Left ventricle myocardium superior (tissue), 1 donor: ENCODE data around the gene HNRNPR. TPM values are rescaled to one million over a fixed set of nuclear protein-coding genes. Genes with fewer than 3 reads are reported as not detected.
"Not testable (repeated sequence)": the region's sequence is repeated elsewhere in the genome, so short reads cannot be mapped to it uniquely, and the experiment has no call there.

ENCODE experiments used
- ATAC-seq: fragments of 200-7000 bp; cut with Tn5 transposase; one replicate; pipeline ENCODE4 v1.9.1; 2020; ENCODE audit warnings: mild to moderate bottlenecking, moderate library complexity
- DNase-seq: peaks from one replicate; pipeline ENCODE4 v3.0.0-alpha.2; 2020
- intact Hi-C: fragments of 100-400 bp; cut with micrococcal nuclease; formaldehyde crosslinking; loops from one replicate; pipeline ENCODE4 v1.11.0; 2022
- long read RNA-seq: library from polyadenylated mRNA; unstranded; transcript quantifications from one replicate; pipeline ENCODE4 v2.0.0, GENCODE V29; 2021
- total RNA-seq: library from RNA; stranded (reverse); fragmentation: NEBNext Ultra II Directional; extraction: Animal tissue kit (Norgen Biotek cat#: 25700); gene quantifications from one replicate; pipeline ENCODE4 v1.2.1, GENCODE V29; 2021
- donor health status: DM: no; HTN: yes; CAD: no; lungs with severe emphysema.

HNRNPR gene
- 54.9 TPM for total RNA-seq
- long read RNA-seq, full-length matches to known transcripts: 46 of 128 reads
- long read RNA-seq, partial matches to known transcripts: 17 of 128 reads
- long read RNA-seq, other reads (novel, unspliced or antisense): 65 of 128 reads

- intact Hi-C loops: loop anchor here (10.0 kb wide), 1 partner anchor 60 kb away; no protein-coding TSS in a partner anchor
- ATAC-seq (peak; percentile 97), DNase-seq (peak; percentile 100)
Measured at GRCh38 chr1:23344111-23344986, at the start of gene HNRNPR. Gene HNRNPR, minus strand, starts transcription at chr1:23344284. Its CDS starts 3,276 bp downstream, at chr1:23341008.

DNA sequence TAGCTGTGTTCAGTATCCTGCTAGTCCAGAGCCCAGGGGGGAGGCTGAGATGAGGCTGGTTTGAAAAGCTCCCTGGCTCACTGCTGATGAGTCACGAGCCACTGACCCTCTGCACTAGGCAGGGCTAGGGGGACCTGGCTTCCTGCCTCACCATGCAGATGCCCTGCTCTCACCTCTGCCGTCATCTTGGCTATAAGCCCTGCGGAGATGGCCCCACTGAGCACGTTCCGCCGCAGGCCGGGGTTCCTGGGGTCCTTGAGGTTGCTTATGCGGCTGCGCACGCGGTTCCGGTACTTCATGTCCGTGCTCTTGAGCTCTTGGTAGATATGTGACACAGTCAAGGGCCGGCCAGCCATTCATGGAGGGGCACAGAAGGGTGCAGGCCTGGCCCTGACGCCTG is 49.6 kb upstream of the HNRNPR start:
- DNase-seq (peak; percentile 83), ATAC-seq (peak; percentile 74)
- intact Hi-C loops: no loop called here

DNA sequence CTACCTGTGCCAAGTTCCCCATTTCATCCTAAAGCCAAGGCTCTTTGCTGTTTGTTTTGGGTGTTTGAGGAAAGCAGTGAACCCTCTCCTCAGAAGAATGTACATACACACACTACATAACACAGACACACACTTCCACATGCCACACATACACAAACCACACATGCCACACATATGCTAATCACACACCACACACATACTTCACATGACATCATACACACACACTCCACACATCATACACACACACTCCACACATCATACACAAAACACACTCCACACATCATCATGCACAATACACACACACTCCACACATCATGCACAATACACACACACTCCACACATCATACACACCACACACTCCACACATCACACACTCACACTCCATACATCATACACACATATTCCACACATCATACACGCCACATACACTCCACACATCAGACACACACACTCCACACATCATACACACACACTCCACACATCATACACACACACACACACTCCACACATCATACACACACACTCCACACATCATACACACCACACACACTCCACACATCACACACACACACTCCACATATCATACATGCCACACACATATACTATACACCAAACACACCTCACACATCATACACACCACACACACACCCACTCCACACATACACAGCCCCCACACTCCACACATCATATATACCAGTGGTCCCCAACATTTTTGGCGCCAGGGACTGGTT is 48.2 kb upstream of the HNRNPR start:
- intact Hi-C loops: no loop called here
- ATAC-seq (no peak), DNase-seq (no peak)

- DNase-seq (no peak), ATAC-seq (no peak)
- intact Hi-C loops: no loop called here
Measured at GRCh38 chr1:23389837-23390321, 45.8 kb upstream of the HNRNPR start.

DNA sequence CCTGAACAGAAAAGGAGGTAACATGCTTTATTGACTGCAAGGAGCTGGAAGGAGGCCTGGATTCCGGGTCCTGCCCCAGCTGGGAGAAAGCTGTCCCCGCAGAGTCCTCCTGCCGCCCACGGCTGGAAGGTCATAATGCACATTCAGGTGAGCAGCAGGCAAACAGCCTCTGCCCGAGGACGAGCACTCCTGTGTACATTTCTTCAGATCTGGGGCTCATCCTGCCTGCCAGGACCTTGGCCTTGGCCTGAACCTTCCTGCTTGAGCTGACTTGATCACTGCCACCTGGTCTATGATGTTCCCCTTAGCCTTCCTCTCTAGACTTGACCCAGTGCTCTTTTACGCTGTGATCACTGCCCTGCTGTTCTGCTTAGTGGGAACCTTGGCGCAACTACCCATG is 43.4 kb upstream of the HNRNPR start:
- DNase-seq: no peak
- no peak for ATAC-seq
- intact Hi-C loops: no loop called here

DNA sequence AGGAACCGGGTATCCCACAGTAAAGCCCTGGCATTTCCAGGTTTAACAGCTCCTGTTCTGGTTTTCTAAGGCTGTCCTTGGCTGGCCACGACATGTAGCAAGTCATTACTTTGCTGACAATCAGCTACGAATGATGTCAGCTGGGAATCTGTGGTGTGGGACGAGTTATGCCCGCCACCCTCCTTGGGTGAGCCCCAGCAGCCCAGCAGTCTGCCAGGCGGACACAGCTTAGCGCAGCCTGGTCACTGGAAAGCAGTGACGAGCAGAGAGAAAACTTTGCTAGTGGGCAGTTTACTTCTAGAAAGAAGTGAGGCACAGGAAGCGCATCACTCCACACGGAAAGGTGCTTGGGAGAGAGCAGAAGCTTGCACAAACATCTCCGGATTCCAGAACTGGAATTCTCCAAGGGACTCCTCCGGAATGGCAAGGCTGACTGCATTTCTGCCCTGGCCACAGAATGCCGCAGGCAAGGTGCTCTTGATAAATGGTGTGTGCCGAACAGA is 41.1 kb upstream of the HNRNPR start:
- ATAC-seq (no peak), DNase-seq (no peak)
- intact Hi-C loops: no loop called here

DNA sequence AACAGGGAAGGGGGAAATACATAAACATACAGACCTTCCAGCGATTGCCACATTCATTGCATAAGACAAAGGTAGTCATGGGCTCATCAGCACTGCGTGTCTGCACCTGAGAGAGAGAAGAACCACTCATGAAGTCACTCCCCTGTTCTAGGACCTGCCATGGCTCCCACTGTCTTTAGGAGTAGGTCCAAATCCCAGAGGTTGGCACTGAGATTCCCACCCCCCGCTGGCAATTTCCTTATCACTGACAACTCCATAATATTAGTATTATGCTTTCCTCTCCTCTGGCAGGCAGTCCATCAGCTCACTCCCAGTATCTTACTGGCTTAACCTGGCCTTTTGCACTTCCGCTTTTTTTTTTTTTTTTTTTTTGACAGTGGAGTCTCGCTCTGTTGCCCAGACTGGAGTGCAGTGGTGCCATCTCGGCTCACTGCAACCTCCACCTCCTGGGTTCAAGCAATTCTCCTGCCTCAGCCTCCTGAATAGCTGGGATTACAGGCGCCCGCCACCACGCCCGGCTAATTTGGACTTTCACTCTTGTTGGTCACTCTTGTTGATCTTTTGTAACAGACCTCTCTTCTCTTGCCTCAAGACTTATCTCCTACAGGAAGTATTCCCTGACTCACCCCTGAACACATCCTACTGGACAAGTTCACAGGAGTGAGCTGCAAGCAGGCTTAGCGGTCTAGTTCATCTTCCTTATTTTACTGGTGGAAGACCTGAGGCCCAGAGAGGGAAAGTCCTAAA is 40.4 kb upstream of the HNRNPR start:
- intact Hi-C loops: no loop called here
- ATAC-seq: no peak
- no peak for DNase-seq

- intact Hi-C loops: no loop called here
- ATAC-seq: peak; percentile 68
- DNase-seq: no peak
Measured at GRCh38 chr1:23383577-23384311, 39.7 kb upstream of the HNRNPR start.

DNA sequence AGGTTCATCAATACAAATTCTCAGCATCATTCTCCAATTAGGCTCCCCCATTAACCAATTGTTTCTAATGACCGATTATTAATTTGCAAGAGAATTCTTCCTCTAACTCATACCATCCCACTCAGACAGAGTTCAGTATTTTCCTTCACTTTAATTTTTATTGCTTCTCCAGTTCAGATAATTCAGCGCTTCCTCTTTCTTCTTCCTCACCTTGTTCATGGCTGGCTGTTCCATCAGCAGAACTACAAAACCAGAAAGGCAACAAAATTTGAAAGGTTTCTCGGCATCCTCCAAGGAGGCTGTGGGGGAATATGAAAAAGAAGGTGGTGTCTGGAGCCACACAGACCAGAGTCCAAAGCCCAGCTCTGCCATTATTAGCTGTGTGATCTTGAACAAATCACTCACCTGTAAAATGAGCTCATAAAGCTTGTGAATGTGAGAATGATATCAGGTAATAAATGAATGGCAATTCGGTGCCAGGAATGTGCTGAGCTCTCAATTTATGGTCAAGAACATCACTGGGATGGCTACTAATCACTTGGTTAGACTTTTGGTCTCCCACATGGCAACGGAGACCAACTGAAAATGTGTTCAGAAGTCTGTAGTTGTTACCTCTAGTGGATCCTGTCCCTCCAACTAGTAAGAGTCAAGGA is 37.3 kb upstream of the HNRNPR start:
- intact Hi-C loops: no loop called here
- no peak for ATAC-seq
- DNase-seq: no peak

DNA sequence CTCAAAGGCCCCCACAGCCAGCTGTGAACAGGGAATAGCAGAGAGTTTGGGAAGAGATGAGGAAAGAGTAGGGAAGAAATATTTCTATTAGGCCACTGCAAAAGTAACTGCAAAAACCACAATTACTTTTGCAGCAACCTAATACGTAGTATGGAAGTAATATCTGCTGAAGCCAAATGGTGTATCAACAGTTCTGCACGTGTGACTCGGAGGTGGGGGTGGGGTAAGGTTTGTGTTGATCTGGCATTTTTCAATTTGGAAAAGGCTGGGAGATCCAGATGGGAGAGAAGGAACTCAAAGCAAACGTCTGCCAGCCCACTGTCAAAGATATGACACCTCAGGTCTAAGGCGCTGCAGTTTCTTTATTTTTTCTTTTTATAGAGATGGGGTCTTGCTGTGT is 36.6 kb upstream of the HNRNPR start:
- DNase-seq: no peak
- ATAC-seq: no peak

GRCh38 chr1:23380236-23380635 is 36.2 kb upstream of the HNRNPR start:
- ATAC-seq, DNase-seq, intact Hi-C loops: not testable (repeated sequence)

More for the DNA sequence above, 36.6 kb upstream of the HNRNPR start:
- intact Hi-C loops: no loop called here

DNA sequence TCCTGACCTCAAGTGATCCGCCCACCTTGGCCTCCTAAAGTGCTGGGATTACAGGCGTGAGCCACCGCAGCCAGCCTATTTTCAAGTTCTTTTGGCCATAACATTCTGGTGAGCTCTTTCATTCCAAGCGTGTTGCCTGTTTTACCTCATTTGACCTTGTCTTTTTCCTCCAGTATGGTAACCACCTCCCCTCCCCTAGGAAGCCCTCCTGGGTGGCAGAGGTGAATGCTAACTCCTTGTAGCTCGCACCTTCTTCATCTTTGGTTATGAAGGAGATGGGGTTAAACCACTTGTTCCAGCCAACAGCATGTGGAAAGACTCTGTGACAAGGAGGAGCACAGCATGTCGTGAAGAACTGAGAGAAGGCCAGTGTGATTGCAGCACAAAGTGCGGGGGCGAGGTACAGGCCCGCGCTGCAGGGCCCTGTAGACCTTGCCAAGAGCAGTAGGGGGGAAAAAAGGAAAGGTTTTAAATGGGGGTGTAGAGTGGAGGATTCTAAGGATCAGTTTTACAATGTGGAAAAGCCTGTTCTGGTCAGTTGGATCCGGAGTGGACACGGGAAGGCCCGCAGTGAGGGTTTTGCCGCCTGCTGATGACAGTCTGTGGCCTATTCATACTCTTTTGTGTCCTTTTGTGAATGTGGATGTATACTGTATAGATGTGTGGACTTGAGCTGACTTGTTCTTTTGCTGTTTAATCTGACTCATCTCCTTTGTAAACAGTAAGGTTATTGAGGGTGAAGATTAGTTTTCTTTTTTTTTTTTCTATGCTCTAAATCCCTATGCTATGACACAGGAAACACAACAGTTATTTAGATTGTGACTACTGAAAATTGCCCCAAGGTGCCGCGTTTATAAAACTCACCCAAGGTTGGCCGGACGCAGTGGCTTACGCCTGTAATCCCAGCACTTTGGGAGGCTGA is 33.1 kb upstream of the HNRNPR start:
- DNase-seq: peak; percentile 69
- intact Hi-C loops: no loop called here
- peak; percentile 84 for ATAC-seq

GRCh38 chr1:23374079-23374735 is 30.1 kb upstream of the HNRNPR start:
- ATAC-seq, intact Hi-C loops, DNase-seq: not testable (repeated sequence)

DNA sequence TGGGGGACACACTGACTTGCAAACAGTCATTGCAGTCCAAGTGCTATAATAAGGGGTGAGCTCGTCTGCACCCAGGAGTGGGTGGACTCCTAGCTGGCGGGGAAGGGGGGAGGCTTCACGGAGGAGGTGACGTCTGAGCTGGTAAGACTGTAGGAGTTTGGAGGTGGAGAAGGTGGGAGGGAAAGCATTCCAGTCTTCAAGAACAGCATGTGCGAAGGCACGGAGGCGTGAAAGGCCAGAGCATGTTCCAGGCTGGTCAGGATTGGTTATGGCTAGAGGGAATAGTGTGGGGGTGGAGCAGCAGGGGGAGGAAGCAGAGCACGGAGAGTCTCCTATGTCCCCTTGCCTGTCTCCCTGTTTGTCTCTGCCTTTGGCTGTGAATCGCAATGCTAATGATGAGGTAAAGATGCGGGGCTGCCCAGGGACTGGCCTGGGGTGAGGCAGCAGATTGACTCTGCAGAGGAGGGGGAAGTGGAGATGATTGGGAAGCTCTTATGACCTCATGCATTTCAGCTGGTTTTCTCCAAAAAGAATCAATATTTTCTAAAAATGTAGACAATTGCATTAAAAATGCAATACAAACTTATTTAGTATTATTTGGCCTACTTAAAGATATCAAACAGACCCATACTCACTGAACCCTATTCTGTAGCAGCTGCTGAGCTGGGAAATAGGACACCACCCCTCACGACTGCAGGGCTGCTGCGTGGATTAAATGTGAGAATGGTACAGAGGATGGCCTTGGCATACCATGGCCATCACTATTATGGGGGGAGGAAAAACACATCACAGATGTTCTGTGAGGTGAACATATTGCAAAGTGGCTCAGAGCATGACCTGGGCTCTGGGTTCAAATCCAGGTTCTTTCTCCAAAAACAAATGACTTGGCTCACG is 28.1 kb upstream of the HNRNPR start:
- intact Hi-C loops: no loop called here
- no peak for DNase-seq
- no peak for ATAC-seq
